IPS DF 4.7 (cell line): ENCODE results near the gene RBM44.
"Not testable (repeated sequence)": the region's sequence is repeated elsewhere in the genome, so short reads cannot be mapped to it uniquely, and the experiment has no call there.

Experiments used
- DNase-seq: peaks from one replicate; pipeline ENCODE4 v3.0.0-alpha.2; 2013; ENCODE audit warnings: low spot score; ENCODE audit errors: extremely low read depth

The RBM44 gene, protein sequence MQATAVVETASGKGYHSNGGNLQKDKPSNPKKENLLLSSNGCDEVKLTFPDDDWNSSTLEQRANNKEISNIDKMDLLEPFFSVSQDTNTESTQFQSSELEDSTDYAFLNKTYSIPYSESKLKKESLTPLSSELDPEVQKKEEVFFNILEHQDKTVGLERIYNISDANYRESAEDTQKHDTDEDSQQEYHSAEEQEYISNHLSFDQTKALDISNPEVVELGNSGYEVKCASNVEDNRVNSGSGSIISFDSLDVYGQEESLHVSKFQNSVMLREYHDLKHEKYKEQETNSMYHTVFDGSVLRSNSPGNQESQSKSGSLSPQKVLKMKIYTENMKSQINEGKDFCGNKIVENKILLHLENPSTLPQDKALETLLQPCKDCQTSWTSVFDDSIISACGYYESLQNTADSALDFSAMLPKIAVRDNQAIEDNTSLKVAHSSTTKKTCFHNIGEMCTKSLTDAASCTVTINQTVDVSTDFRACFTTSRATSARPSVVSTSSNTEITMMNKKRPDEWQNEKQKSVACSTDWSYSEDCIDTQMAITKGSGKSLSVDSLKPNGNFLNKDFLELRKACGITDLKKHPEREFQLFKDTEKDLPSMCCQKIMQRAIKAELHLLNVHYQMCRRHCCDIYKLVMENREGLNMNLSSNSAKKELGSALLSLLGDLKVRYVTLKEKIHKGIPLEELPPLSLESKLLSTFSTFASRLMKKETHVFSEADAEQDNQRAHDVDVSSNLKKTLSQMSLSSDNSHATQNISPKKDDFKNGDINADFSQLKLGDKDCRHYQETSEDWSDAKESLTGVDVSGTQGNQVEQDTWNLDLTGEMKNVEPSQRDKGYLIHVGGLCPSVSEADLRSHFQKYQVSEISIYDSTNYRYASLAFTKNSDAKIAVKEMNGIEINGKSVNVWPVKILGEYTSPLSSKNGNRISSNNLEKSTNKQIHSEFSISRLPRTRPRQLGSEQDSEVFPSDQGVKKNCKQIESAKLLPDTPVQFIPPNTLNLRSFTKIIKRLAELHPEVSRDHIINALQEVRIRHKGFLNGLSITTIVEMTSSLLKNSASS

DNA sequence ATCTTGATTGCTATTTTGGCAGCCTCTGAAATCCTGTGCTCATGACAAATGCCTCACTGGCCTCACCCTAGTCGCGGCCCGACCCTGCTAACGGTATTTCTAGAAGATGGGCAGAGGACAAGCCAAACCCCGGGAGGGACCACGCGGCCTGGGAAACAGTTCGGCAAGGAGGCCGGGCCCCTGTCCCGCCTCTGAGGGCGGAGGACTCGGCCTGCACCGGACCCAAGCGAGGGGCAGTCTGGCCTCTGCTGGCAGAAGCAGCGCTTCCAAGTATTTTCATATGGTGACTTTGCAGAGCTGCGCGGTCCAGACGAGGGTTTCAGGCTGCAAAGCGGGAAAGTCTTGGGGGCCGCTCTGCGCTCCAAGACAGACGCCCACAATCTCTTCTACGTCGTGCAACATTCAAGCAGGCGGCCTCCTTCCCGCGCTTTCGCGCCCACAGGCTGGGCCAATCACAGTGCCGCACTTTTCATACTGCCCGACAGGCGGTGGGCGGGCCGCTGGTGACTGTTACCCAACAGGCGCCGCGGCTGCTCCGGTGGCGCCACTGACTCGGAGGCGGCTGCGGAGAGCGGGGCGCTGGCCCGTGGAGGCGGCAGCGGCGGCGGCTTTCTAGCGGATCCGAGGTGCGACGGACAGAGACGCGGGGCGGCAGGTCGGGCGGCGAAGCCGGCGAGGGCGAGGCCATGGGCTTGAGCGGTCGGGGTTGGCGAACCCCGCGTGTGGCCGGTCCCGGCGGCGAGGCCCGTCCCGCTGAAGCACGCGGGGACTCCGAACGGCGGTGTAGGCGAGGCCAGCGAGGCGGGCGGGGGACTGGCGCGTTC lies at the start of gene RBM44:
RBM44 (plus strand) TSS at position 544 of the 824 bp plus-strand sequence. CDS start 14,831 bp downstream, outside the sequence.
- DNase-seq, result no peak

DNA sequence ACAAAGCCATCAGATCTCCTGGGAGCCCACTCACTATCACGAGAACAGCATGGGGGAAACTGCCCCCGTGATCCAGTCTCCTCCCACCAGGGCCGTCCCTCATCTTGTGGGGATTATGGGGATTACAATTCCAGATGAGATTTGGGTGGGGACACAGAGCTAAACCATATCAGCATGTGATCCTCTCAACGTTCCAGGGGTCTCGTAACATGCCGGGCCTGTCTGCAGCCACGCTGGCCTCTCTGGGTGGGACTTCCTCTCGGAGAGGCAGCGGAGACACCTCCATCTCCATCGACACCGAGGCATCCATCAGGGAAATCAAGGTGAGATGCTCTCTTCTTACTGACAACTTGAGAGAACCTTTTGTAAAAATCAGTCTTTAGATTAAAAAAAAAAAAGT lies 49.6 kb upstream of the RBM44 start:
- DNase-seq, result no peak

DNA sequence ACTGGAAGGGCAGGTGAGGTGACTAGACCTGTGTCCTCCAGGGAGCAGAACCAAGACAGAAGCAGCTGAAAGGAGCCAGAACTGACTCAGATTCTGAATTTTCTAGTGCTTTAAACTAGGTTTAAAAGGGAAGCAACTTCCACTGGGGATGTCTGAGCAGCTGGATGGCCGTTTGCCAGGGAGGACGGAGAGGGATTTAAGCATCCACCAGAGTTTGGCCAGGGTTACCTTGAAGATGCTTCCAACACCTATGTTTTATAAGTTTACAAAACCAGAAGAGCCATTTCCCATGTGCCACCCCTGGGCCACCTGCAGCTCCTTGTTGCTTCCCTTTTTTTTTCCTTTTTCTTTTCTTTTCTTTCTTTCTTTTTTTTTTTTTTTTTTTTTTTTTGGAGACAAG lies 48.6 kb upstream of the RBM44 start:
- no peak for DNase-seq

DNA sequence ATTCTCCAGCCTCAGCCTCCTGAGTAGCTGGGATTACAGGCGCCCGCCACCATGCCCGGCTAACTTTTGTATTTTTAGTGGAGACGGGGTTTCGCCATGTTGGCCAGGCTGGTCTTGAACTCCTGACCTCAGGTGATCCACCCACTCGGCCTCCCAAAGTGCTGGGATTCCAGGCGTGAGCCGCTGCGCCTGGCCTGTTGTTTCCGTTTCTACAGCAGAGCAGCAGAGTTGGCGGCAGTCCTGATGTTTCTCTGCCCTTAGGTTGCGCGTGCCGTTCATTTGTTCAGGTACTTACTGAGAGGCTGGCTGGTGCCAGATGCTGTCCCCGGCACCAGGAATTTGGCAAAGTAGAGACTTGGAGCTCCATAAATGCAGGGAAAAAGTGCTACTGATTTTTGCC lies 48.1 kb upstream of the RBM44 start:
- not testable (repeated sequence) for DNase-seq

DNA sequence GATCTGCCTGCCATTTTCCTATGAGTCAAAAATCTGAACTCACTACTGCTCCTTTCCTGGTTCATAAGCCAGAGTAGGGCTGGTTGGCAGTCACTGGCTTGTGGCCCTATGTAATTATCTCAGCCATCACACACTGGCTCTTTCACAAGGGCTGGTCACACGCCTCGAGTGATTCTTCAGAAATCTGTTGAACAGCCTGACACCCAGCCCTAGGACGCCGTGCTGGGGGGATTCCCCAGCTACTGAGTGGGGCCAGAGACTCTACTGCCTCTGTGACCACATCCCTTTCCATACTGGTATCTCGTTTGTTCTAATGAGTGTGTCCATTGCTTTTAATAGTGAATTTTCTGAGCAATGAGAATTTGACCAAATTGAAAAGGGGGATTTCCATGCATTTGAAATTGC lies 45.8 kb upstream of the RBM44 start:
- DNase-seq, result no peak

DNA sequence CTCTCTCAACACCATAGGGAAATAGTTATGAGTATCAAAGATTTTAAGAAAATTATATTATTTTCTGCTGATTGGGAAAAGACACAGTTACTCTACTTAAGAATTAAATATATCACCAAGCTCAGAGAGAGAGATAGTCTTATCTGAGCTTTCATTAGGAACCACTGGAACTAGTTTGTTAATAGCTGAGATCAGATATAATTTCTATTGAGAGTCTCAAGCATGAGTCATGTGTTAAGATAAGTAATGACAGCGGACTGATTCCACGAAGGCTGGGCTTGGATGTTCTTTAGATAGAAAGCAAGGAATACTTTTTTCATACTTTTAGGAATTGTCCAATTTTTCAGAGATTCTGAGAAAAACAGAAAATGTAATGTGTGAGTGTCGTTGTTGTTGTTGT lies 44.4 kb upstream of the RBM44 start:
- no peak for DNase-seq

DNA sequence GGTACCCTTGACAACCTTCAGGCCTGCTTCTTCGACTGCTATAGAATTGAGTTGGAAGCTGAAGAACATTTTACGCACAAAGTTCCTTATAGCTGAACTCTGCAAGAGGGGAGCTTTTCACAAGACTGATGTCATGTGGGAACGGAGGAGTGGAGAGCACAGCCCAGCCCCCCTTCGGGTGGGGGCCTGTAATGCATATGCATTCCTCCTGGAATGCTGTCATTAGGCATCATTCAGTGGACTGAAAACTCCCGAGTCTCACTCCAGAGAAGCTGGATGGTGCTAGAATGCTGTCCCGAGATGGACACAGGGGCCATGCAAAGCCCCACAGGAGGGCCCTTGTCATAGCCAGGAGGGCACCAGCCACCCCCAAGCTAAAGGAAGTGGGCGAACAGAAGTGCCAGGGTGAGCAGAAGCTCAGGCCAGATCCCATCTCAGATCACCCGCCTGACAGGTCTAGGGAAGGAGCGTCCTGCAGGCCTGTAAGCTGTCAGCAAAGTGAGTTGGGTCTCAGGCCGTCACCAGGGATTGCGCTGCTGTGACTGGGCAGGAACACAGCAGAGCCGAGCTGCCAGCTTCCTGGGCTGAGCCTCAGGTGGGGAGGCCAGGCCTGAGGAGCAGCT lies 43.8 kb upstream of the RBM44 start:
- DNase-seq, result no peak

DNA sequence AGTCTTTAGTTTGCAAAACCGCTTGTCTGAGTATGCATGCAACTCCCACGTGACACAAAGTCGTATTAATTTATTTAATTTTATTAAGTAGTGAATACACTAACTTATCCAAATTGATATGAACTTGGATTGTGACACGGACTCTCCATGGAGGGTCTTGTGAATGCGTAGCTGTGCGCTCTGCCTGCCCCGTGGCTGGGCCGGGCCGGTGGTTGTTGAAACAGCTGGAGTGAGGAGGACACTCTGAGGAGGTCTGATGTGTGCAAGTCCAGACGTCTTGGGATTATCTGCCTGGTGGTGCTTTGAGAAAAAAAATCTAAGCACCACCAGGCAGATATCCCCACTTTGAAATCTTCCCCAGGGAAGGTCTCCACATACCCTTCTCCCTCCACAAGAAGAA lies 41.0 kb upstream of the RBM44 start:
- DNase-seq, result no peak

DNA sequence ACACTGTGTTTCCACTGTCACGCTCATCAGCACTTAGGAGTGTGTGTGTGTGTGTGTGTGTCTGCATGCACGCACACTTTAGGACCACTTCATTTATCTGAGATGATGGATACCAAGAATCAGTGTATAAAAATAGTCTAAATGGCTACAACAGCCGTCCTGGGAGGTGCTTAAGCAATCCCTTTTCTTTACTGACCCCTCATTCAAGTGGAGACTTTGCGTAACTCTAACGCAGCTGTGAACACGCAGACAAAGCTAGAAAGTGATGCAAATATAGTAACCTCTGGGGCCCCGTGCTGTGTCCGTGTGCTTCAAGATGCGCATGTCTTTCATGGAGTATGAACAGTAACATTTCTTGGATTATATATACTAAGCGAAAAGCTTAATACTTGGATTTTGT lies 40.4 kb upstream of the RBM44 start:
- no peak for DNase-seq

DNA sequence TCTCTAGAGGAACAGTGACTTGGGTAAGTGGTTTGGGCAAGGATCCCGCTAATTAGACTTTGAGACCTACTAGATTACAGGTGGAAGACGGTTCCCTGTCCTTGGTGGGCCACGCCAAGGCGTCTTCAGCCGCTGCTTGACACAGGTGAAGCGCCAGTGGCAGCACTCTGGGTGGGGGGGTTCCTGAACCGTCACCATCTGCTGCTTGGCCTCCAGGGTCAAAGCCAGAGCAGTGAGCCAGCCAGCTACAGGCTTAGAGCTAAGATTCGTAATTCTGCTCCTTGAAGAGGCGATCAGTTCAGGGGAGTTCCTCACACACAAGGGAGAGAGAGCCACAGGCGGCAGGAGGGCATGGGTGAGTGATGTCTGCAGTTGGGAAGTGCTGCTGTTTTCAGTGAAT lies 39.4 kb upstream of the RBM44 start:
- DNase-seq, result no peak

DNA sequence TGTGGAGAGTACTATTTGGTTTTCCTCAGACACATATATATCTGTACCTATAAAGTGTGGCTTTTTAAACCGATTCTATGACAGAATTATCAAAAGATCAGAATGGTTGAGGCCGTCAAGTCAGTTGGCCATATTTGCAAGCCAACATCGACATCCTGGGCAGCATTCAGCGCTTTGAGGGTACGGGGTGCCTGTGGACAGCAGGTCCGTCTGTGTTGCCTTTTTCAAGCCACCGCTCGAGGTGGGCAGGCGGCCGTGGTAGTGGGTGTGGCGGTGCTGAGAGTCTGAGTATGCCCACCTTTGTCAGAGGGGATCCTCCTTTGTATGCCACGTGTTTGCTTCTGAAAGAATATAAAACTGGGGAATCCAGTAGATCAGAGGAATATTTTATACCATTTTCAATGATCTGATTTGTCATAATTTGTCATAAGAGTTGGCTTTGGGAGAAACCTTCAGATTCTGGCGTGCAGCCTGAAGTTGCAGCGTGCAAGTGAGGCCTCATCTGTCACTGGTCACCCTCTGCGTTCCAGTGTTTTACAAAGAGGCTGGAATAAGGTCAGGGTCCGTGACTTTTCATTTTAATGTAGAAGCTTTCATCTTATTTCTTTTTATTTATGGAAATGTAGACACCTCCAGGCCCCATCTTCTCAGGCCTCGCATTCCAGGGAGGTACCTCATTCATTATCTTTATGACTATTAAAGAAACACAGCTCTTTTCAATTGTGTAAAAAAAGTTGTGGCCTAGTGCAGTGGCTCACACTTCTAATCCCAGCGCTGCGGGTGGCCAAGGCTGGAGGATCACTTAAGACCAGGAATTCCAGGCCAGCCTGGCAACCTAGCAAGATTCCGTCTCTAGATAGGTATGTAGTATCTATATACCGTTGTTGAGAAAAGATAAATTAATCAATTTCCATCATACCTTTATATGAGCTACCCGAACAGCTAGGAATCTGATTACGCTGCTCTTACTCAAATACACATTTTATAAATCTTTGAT lies 37.8 kb upstream of the RBM44 start:
- DNase-seq, result no peak

DNA sequence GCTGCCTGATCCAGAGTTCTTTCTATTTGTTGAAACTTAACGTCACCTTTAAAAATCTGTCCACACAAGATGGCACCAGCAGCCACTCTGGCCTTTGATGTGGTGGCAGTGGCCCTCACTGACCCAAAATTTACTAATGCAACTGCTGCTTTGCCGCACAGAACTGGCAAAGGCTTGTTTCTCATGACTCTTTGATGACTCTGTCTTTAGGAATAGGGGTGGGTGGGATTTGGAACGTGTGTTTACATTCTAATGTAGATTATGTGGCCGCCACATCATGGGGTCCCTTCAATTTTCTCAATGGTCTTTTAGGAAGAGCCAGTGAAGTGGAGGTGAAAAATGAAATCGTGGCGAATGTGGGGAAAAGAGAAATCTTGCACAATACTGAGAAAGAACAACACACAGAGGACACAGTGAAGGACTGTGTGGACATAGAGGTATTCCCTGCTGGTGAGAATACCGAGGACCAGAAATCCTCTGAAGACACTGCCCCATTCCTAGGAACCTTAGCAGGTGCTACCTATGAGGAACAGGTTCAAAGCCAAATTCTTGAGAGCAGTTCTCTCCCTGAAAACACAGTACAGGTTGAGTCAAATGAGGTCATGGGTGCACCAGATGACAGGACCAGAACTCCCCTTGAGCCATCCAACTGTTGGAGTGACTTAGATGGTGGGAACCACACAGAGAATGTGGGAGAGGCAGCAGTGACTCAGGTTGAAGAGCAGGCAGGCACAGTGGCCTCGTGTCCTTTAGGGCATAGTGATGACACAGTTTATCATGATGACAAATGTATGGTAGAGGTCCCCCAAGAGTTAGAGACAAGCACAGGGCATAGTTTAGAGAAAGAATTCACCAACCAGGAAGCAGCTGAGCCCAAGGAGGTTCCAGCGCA lies 36.0 kb upstream of the RBM44 start:
- DNase-seq, result not testable (repeated sequence)

DNA sequence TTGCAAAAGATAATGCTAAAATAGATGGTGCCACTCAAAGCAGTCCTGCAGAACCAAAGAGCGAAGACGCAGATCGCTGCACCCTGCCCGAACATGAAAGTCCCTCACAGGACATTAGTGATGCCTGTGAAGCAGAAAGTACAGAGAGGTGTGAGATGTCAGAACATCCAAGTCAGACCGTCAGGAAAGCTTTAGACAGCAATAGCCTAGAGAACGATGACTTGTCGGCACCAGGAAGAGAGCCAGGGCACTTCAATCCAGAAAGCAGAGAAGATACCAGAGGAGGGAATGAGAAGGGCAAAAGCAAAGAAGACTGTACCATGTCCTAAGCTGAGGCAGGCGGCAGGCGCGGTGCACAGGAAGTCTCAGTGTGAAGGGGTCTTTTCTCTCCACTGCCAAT lies 34.8 kb upstream of the RBM44 start:
- no peak for DNase-seq

DNA sequence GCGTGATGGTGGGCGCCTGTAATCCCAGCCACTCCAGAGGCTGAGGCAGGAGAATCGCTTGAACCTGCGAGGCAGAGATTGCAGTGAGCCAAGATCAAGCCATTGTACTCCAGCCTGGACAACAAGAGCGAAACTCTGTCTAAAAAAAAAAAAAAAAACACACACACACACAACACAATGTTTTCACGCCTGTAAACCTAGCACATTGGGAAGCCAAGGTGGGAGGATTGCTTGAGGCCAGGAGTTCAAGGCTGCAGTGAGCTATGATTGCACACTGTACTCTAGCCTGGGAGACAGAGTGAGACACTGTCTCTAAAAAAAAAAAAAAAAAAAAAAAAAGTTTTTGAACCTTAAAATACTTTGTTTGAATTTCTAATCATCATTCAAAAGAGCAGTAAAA lies 33.5 kb upstream of the RBM44 start:
- not testable (repeated sequence) for DNase-seq

DNA sequence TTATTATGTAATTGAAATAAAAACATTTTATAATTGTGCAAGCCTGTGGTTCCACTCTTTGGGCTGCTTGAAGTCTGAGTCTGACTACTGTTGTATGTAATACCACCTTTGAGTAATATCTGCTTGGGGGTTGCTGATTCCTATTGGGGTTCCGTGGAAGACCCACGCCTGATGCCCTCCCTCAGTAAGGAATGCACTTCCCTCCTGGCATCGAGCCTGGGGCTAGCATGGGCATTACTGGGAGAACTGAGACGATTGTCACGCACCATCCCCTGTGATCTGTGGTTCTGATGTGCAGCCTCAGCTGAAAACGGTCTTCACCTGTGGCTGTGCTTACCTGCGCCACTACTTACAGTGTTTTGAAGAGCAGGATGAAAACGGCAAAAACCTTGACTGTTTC lies 32.7 kb upstream of the RBM44 start:
- no peak for DNase-seq

DNA sequence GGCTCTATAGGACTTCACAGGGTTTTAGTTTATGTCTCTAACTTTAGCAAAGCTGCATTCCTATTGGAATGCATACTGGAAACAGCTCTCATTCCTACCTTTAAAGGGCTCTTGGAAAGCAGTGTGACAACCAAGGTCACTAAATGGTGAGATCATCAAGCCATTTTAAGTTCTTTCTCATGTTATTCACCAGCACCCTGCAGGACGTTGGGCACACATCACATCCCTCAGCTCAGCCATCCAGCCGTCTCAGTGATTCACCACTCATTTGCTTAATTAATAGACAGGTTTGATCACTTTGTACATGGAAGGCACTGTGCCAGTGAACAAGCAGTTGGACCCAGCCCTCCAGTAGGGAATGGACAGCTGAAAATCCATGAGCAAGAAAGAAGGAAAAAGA lies 32.2 kb upstream of the RBM44 start:
- DNase-seq, result no peak

DNA sequence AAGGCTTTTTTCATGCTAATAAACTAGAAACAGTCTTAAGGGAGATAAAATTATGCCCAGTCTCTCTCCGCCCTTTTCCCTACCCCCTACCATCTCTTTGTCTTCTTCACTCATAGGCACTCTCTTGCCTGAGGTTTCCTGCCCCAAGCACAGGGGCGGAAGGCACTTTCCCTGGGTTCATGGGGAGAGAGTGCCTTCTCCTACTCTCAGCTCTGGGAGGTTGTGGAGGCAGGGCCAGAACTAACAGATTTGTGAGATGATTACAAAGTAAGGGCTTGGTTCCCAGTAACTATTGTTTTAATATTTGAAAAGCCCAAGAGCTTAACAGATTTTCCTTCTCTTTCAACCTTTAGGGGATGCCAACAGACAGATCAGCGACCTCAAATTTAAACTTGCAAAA lies 26.1 kb upstream of the RBM44 start:
- DNase-seq, result no peak

DNA sequence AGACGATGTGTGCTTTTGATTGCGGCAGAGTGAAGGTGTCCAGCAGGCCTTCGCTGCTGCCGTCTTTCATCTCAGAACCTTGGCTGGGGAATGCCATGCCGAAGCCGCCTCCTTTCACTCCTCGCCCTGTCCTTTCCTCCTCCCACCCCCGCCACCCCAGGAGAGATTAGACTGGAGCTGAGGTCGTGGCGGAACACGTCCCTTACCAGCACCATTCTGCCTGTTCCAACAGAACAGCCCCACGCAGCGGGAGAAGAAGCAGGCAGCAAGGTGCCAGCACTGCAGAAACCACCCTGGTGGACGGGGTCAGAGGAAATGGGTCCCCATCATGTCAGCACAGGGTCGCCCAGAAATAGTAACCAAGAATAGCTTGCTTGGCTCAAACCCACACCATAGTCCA lies 24.8 kb upstream of the RBM44 start:
- no peak for DNase-seq
